ENCODE results near the gene TACC2.

DNA sequence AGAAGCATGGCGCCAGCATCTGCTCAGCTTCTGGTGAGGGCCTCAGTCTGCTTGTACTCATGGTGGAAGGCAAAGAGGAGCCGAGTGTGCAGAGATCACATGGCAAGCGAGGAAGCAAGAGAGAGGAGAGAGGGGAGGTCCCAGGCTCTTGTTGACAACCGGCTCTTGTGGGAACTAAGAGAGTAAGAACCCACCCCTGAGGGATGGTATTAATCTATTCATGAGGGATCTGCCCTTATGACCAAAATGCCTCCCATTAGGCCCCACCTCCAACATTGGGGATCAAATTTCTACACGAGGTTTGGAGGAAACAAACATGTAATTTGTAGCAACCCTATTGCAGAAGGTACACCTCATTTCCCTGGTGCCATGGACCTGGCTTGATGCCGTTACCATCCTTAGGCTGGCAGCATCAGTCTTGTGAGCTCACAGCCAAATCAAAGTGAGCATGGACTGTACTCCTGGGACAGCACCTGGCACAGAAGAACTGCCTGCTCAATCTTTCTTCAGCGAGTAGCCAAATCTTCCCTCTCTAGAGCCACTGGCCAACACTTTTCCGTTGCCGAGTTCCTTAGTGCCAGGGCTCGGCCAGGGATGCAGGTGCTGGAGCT, 288.7 kb downstream of the TACC2 start:
- TF ChIP-seq, protein P1, sequence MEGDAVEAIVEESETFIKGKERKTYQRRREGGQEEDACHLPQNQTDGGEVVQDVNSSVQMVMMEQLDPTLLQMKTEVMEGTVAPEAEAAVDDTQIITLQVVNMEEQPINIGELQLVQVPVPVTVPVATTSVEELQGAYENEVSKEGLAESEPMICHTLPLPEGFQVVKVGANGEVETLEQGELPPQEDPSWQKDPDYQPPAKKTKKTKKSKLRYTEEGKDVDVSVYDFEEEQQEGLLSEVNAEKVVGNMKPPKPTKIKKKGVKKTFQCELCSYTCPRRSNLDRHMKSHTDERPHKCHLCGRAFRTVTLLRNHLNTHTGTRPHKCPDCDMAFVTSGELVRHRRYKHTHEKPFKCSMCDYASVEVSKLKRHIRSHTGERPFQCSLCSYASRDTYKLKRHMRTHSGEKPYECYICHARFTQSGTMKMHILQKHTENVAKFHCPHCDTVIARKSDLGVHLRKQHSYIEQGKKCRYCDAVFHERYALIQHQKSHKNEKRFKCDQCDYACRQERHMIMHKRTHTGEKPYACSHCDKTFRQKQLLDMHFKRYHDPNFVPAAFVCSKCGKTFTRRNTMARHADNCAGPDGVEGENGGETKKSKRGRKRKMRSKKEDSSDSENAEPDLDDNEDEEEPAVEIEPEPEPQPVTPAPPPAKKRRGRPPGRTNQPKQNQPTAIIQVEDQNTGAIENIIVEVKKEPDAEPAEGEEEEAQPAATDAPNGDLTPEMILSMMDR (IDR thresholded peaks at IDR 0.05) = no peak
- no peak for TF ChIP-seq EZH2 (IDR thresholded peaks at IDR 0.05; ENCODE audit: borderline replicate concordance, insufficient read depth, low read depth, low read length, poor library complexity, severe bottlenecking)

All from B cell (primary cell).